Mesodermal cell (in vitro differentiated cells): ENCODE data around the gene ADAD2.
"Not testable (repeated sequence)": the region's sequence is repeated elsewhere in the genome, so short reads cannot be mapped to it uniquely, and the experiment has no call there.

Experiments used
- H3K27ac ChIP-seq: 2 replicates; pipeline ENCODE4 v1.7.0; 2013; ENCODE audit warnings: mild to moderate bottlenecking, low read depth, low read length, moderate library complexity; ENCODE audit not compliant: severe bottlenecking
- H3K36me3 ChIP-seq: 2 replicates; pipeline ENCODE4 v1.7.1; 2013; ENCODE audit warnings: mild to moderate bottlenecking, low read length, moderate library complexity; ENCODE audit not compliant: control insufficient read depth, insufficient read depth
- H3K4me1 ChIP-seq: one replicate; pipeline ENCODE4 v1.7.1; 2013; ENCODE audit warnings: mild to moderate bottlenecking, low read length; ENCODE audit not compliant: insufficient read depth, control insufficient read depth, poor library complexity, severe bottlenecking
- H3K4me3 ChIP-seq: 2 replicates; pipeline ENCODE4 v1.7.0; 2013; ENCODE audit warnings: low read length, control low read depth, mild to moderate bottlenecking; ENCODE audit not compliant: insufficient read depth, poor library complexity, severe bottlenecking; ENCODE audit errors: extremely low read depth
- H3K9me3 ChIP-seq: 2 replicates; pipeline ENCODE4 v1.7.1; 2013; ENCODE audit warnings: mild to moderate bottlenecking, low read length, moderate library complexity; ENCODE audit not compliant: control insufficient read depth
- WGBS, 2 experiments: methylation state at CpG; one replicate each; pipeline ENCODE4 v1.1.5; 2013; ENCODE audit warnings: missing lambda C conversion rate in 2 of 2; ENCODE audit not compliant: insufficient coverage in 2 of 2; 5-methylcytosine and 5-hydroxymethylcytosine counted together

ADAD2 gene

GRCh38 chr16:84196727-84197394 is 5.9 kb downstream of the ADAD2 start:
- Histone ChIP-seq H3K9me3 (no peaks in the 10 kb centered on the region), H3K36me3 (no peaks in the 10 kb centered on the region), H3K27ac (no peak overlapping the region), H3K4me1 (no peaks in the 10 kb centered on the region), H3K4me3 (no peak overlapping the region)
- WGBS, 2 experiments = 76 to 82% methylated on average over 11 to 14 of the region's 16 CpGs

GRCh38 chr16:84197466-84198128 is 6.6 kb downstream of the ADAD2 start:
- H3K4me1 ChIP-seq = no peaks in the 10 kb centered on the region
- no peaks in the 10 kb centered on the region for H3K9me3 ChIP-seq
- no peak overlapping the region for H3K27ac ChIP-seq
- WGBS, 2 experiments = 91 to 99% methylated on average over 11 of the region's 14 CpGs
- H3K36me3 ChIP-seq = no peaks in the 10 kb centered on the region
- no peak overlapping the region for H3K4me3 ChIP-seq

GRCh38 chr16:84198401-84198800 is 7.4 kb downstream of the ADAD2 start:
- Histone ChIP-seq H3K4me1 (no peaks in the 10 kb centered on the region), H3K4me3 (no peak overlapping the region), H3K36me3 (no peaks in the 10 kb centered on the region), H3K9me3 (no peaks in the 10 kb centered on the region), H3K27ac (no peak overlapping the region)
- WGBS, 2 experiments = 71 to 100% methylated on average over 2 to 3 of the region's 10 CpGs

- no peaks in the 10 kb centered on the region for H3K4me1 ChIP-seq
- WGBS, 2 experiments = 55 to 59% methylated on average over 6 to 8 of the region's 13 CpGs
- no peak overlapping the region for H3K27ac ChIP-seq
- H3K36me3 ChIP-seq = no peaks in the 10 kb centered on the region
- H3K9me3 ChIP-seq = no peaks in the 10 kb centered on the region
- H3K4me3 ChIP-seq = no peak overlapping the region
Measured at GRCh38 chr16:84199097-84199496, 8.1 kb downstream of the ADAD2 start.

- H3K9me3 ChIP-seq = no peaks in the 10 kb centered on the region
- WGBS, 2 experiments = 79 to 93% methylated on average over 7 to 10 of the region's 10 CpGs
Measured at GRCh38 chr16:84199861-84200260, 8.9 kb downstream of the ADAD2 start.

GRCh38 chr16:84204551-84204950 is 13.6 kb downstream of the ADAD2 start:
- H3K4me1 ChIP-seq, H3K4me3 ChIP-seq, H3K36me3 ChIP-seq, H3K9me3 ChIP-seq, H3K27ac ChIP-seq: not testable (repeated sequence)
- 94 to 97% methylated on average over 23 to 26 of the region's 26 CpGs for WGBS, 2 experiments

More at GRCh38 chr16:84199861-84200260, 8.9 kb downstream of the ADAD2 start:
- no peak overlapping the region for H3K4me3 ChIP-seq
- no peaks in the 10 kb centered on the region for H3K4me1 ChIP-seq
- no peaks in the 10 kb centered on the region for H3K36me3 ChIP-seq
- no peak overlapping the region for H3K27ac ChIP-seq

GRCh38 chr16:84205123-84205522 is 14.2 kb downstream of the ADAD2 start:
- H3K4me3 ChIP-seq, H3K27ac ChIP-seq, H3K9me3 ChIP-seq, H3K36me3 ChIP-seq, H3K4me1 ChIP-seq: not testable (repeated sequence)
- 93 to 96% methylated on average over 4 of the region's 6 CpGs for WGBS, 2 experiments

GRCh38 chr16:84205976-84206691 is 15.2 kb downstream of the ADAD2 start:
- Histone ChIP-seq H3K4me1 (peaks cover 3% of the 10 kb centered on the region), H3K4me3 (no peak overlapping the region), H3K9me3 (no peaks in the 10 kb centered on the region), H3K36me3 (no peaks in the 10 kb centered on the region), H3K27ac (no peak overlapping the region)
- 92 to 96% methylated on average over 14 to 17 of the region's 18 CpGs for WGBS, 2 experiments

GRCh38 chr16:84207251-84207650 is 16.3 kb downstream of the ADAD2 start:
- no peaks in the 10 kb centered on the region for H3K9me3 ChIP-seq
- H3K36me3 ChIP-seq = no peaks in the 10 kb centered on the region
- WGBS, 2 experiments = 64 to 78% methylated on average over 5 to 6 of the region's 6 CpGs
- no peak overlapping the region for H3K27ac ChIP-seq
- peaks cover 3% of the 10 kb centered on the region for H3K4me1 ChIP-seq
- no peak overlapping the region for H3K4me3 ChIP-seq

- Histone ChIP-seq H3K27ac (no peak overlapping the region), H3K36me3 (no peaks in the 10 kb centered on the region), H3K4me1 (peaks cover 3% of the 10 kb centered on the region), H3K4me3 (no peak overlapping the region), H3K9me3 (no peaks in the 10 kb centered on the region)
- 68 to 74% methylated on average over 7 to 8 of the region's 8 CpGs for WGBS, 2 experiments
Measured at GRCh38 chr16:84207879-84208278, 16.9 kb downstream of the ADAD2 start.

GRCh38 chr16:84209989-84210388 is 19.0 kb downstream of the ADAD2 start:
- H3K4me1 ChIP-seq = peaks cover 3% of the 10 kb centered on the region
- H3K4me3 ChIP-seq = no peak overlapping the region
- H3K36me3 ChIP-seq = no peaks in the 10 kb centered on the region
- no peaks in the 10 kb centered on the region for H3K9me3 ChIP-seq
- no peak overlapping the region for H3K27ac ChIP-seq
- WGBS, 2 experiments = 68 to 79% methylated on average over 1 to 2 of the region's 2 CpGs
